AG09309 (cell line): ENCODE measurements around the gene ACOT7.
"Not testable (repeated sequence)": the region's sequence is repeated elsewhere in the genome, so short reads cannot be mapped to it uniquely, and the experiment has no call there.

Source experiments
- DNase-seq: peaks from one replicate; pipeline ENCODE4 v3.0.0-alpha.2; 2010; ENCODE audit warnings: low read depth
- H3K4me3 ChIP-seq: 2 replicates; pipeline ENCODE4 v1.5.1; 2011; ENCODE audit warnings: mild to moderate bottlenecking, low read depth, low read length, moderate library complexity; ENCODE audit not compliant: control insufficient read depth
- CTCF ChIP-seq: IDR thresholded peaks from 2 replicates; pipeline ENCODE4 v1.5.1; 2011; ENCODE audit warnings: mild to moderate bottlenecking, low read depth, low read length, inconsistent platforms; ENCODE audit not compliant: insufficient read depth, control insufficient read depth; ENCODE audit errors: missing control alignments

Gene ACOT7

DNA sequence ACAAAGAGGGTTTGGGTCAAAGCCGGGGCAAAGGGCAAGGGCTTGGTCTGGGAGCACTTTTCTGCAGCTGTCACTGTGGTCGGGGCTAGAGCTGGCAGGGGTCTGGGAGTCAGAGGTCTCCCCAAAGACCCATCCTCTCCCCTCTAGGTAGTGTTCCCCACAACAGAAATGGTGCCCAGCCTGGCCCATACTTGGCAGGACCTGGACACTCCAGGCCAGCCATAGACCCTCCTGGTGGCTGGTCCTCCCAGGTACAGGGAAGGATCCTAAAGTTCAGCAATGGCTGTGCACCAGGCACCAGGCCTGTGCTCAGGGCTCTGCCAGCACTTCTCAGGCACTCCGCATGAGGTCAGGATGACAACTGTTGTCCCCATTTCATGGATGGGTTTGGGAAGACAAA, 42.0 kb upstream of the ACOT7 start:
- TF ChIP-seq CTCF = no peak
- no peak overlapping the region for H3K4me3 ChIP-seq
- DNase-seq = no peak

- no peak for TF ChIP-seq CTCF
- no peak for DNase-seq
- H3K4me3 ChIP-seq = no peak overlapping the region
Observed at GRCh38 chr1:6435129-6435528, 41.6 kb upstream of the ACOT7 start.

GRCh38 chr1:6434186-6434585, 40.6 kb upstream of the ACOT7 start:
- no peak for TF ChIP-seq CTCF
- no peak overlapping the region for H3K4me3 ChIP-seq
- DNase-seq = no peak

DNA sequence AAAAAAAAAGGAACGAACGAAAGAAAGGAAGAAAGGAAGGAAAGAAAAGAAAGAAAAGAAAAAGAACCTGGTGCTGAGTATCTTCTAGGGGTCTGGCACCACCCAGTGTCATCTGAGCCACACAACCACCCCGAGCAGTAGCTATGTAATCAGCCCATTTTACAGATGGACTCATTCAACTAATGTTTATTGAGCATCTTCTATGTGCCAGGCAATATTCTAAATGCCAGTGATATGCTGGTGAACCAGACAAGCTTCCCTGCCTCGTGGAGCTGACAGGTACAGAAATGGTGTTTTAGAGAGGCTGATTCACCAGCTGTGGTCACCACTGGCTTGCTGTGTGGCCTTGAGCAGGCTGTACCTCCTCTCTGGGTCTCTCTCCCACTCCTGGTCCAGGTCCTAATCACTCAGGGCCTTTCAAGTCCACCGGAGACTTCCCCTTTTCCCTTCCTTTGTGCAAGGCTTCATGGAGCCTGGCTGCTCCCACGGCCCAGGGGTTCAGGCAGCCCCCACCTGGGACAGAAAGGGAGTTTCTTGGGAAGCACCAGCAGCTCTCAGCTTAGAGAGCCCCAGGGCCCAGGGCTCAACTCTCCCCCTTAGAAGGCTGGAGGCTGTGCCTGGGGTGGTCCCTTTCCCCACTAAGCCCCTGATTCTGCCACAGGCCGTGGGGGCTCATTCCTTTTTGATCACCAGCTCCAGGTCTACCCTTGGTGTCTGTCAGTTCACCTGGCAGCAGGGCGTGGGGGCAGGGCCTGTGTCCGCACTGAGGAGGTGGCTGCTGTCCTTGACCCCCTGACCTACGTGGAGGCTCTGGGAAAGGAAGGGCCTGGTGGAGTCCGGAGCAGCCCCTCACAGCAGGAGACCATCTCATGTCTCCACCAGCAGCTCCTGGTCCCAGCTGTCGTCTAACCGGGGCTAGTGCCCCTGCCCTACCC, 38.3 kb upstream of the ACOT7 start:
- not testable (repeated sequence) for DNase-seq, H3K4me3 ChIP-seq

GRCh38 chr1:6429660-6430411, 36.3 kb upstream of the ACOT7 start:
- DNase-seq = not testable (repeated sequence)

GRCh38 chr1:6428453-6428852, 34.9 kb upstream of the ACOT7 start:
- DNase-seq, H3K4me3 ChIP-seq: not testable (repeated sequence)

More at GRCh38 chr1:6429660-6430411, 36.3 kb upstream of the ACOT7 start:
- H3K4me3 ChIP-seq = not testable (repeated sequence)

GRCh38 chr1:6427441-6428390, 34.1 kb upstream of the ACOT7 start:
- TF ChIP-seq CTCF = no peak
- no peak overlapping the region for H3K4me3 ChIP-seq
- no peak for DNase-seq
